GM18499 (cell line): ENCODE measurements around the gene EXOC3L2.

Experiments used
- ATAC-seq: cut with Tn5 transposase; IDR thresholded peaks from one replicate; pipeline ENCODE4 v1.9.1; 2021; ENCODE audit warnings: moderate number of reproducible peaks; ENCODE audit not compliant: insufficient read depth, unreplicated experiment

Gene EXOC3L2

GRCh38 chr19:45224645-45225044 is 20.6 kb downstream of the EXOC3L2 start:
- ATAC-seq, result no peak

- no peak for ATAC-seq
Observed at GRCh38 chr19:45223879-45224278, 21.3 kb downstream of the EXOC3L2 start.

- no peak for ATAC-seq
Observed at GRCh38 chr19:45222724-45223123, 22.5 kb downstream of the EXOC3L2 start.

DNA sequence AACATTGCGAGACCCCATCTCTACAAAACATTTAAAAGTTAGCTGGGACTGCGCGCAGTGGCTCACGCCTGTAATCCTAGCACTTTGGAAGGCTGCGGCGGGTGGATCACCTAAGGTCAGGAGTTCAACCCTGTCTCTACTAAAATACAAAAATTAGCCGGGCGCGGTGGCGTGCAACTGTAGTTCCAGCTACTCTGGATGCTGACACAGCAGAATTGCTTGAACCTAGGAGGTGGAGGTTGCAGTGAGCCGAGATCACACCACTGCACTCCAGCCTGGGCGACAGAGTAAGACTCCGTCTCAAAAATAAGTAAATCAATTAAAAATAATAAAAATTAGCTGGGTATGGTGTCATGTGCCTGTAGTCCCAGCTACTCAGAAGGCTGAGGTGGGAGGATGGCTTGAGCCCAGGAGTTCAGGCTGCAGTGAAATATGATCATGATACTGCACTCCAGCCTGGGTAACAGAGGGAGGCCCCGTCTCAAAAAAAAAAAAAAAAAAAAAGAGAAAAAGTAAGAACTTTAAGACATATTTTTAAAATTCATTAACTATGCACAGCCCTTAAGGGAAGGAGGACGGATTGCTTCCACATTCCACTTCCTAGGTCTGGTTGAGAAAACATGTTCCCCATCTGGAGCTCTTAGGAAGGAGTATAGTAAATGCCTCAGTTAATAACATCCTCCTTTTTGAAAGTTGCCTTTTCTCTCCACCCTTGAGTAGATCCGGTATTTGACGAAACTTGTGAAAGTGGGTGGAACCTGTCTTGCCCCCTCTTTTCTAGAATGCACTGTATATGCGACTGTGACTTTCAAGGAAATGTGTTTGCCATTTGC is 26.1 kb downstream of the EXOC3L2 start:
- no peak for ATAC-seq

DNA sequence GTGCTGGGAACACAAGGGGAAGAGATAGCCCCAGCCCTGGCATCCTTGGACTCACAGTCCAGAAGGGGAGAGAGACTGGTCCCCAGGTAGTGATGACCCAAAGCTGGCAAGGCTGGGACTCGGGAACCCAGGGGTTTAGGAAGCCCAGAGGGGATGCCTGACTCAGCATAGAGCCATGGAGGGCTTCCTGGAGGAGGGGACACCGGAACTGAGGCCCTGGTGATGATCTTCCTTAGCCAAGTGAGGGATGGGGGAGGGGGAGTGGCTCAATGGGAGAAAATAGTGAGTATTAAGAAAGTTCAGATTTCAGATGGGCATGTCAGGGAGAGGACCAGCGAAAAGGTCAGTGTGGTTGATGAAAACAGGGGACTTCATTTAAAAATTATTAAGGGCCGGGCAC is 26.8 kb downstream of the EXOC3L2 start:
- ATAC-seq, result no peak

DNA sequence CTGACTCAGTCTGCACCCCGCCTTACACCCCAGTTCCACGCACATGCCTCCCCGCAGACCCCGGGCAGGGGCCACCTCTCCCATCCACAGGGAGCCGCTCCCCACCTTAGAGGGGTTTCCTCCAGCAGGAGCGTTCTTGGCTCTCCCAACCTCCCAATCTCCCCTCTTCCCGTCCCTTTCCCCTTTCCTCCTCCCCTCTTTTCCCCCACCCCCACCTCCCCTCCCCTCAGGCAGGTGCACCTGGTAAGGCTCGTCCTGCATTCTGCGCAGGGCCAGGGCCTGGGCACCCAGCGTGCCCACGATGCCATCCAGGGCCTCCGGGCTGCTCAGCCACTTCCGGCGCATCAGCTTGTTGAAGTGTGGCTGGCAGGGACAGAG is 27.3 kb downstream of the EXOC3L2 start:
- no peak for ATAC-seq

GRCh38 chr19:45217193-45217956 is 27.8 kb downstream of the EXOC3L2 start:
- ATAC-seq, result no peak

- no peak for ATAC-seq
Observed at GRCh38 chr19:45216667-45217066, 28.5 kb downstream of the EXOC3L2 start.

DNA sequence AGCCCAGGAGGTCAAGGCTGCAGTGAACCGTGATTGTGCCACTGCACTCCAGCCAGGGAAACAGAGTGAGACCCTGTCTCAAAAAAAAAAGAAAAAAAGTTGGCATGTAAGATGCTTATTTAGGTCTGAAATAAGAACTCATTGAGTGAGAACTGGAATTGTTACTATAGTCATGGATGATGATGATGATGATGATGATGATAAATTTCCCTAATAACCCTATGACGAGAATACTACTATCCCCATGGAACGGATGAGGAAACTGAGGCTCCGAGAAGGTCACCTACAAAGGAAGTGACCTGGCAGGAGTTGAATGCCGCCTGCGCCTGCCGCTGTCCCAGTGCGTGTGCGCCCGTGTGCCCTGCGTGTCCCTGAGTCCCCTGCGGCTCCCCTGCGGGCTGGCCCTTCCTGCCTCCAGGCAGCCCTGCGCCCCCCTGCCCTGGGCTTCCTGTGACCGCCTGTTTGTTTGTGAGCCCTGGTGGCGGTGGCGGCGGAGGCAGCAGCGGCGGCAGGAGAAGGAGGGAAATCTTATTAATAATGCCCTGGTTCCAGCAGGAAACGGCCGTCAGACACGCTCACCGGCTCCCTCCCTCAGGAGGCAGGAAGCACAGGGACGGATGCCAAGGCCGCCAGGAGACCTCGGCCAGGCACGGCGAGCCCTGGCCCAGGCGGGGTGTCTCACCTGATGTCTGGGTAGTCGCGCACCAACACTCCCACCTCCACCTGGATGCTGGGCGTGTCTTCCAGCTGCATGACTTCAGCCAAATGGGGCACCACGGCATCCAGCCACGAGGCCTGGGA is 29.6 kb downstream of the EXOC3L2 start:
- ATAC-seq, result no peak

DNA sequence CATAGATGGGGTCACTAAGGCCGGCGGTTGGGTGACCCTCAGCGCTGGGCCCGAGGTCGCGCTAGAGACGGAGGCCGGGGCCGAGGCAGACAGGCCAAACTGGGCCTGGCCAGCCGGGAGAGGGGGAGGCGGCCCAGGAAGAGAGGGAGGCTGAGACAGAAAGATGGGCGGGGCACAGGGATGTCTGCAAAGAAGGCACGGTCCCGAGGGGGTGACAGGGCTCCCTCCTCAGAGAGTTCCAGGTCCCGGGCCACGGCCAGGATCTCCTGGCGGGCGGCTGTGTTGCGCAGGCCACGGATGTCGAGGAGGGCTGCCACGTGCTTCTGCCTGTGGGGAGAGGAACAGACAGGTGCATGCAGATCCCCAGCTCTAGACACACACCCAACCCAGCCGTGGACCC is 32.2 kb downstream of the EXOC3L2 start:
- ATAC-seq, result no peak

- no peak for ATAC-seq
Observed at GRCh38 chr19:45211751-45212381, 33.3 kb downstream of the EXOC3L2 start.

GRCh38 chr19:45206328-45206727 is 38.9 kb downstream of the EXOC3L2 start:
- ATAC-seq, result no peak

DNA sequence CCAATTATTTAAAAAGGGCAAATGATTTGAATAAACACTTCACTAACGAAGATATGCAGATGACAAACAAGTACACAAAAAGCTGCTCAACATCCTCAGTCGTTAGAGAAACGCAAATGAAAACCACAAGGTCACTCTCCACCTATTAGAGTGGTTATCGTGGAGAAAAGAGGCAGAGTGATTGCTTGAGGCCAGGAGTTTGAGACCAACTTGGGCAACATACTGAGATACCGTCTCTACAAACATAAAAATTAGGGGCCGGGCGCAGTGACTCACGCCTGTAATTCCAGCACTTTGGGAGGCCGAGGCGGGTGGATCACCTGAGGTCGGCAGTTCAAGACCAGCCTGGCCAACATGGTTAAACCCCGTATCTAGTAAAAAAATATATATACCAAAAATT is 39.4 kb downstream of the EXOC3L2 start:
- ATAC-seq, result no peak

DNA sequence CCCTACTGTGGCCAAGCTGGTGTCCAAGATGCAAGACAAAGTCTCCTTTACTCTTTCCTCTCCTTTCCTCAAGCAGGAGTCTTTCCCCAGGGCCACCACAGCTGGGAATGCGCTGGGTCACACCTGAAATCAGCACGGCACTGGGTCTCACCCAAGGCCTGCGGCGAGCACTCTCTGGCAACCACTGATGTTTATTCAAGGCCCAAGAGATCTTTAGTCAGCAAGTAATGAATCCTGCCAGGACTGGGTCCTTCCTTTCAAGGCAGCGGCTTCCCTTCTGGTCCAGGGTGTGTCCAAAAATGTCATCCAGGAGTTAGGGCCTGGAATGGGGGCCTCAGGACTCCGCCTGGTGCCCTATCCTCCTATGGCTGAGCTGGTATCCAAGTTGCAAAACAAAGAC is 42.6 kb downstream of the EXOC3L2 start:
- ATAC-seq, result no peak

GRCh38 chr19:45200568-45200967 is 44.6 kb downstream of the EXOC3L2 start:
- ATAC-seq, result no peak

DNA sequence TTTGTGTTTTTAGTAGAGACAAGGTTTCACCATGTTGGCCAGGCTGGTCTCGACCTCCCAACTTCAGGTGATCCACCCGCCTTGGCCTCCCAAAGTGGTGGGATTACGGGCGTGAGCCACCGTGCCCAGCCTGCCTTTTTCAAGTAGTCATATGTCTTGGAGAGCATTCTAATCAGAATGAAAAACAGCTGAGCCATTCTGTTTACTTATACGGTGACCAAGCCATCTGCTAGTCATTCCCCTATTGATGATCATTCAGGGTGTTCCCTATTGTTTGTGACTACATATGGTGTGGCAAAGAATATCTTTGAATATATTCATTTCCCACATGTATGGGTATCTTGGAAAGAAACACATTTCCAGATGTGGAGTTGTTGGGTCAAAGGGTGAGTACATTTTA is 49.4 kb downstream of the EXOC3L2 start:
- no peak for ATAC-seq

DNA sequence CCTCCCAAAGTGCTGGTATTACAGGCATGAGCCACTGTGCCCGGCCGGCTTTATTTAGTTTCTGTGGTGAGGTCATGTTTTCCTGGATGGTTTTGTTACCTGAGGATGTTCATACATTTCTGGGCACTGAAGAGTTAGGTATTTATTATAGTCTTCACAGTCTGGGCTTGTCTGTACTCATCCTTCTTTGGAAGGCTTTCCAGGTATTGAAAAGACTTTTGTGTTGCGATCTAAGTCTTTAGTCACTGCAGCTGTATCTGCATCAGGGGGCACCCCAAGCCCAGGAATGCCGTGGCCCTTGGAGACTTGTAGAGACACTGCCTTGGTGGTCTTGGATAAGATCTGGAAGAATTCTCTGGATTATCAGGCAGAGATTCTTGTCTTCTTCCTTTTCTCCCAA is 53.8 kb downstream of the EXOC3L2 start:
- no peak for ATAC-seq

- no peak for ATAC-seq
Observed at GRCh38 chr19:45189971-45190370, 55.2 kb downstream of the EXOC3L2 start.

DNA sequence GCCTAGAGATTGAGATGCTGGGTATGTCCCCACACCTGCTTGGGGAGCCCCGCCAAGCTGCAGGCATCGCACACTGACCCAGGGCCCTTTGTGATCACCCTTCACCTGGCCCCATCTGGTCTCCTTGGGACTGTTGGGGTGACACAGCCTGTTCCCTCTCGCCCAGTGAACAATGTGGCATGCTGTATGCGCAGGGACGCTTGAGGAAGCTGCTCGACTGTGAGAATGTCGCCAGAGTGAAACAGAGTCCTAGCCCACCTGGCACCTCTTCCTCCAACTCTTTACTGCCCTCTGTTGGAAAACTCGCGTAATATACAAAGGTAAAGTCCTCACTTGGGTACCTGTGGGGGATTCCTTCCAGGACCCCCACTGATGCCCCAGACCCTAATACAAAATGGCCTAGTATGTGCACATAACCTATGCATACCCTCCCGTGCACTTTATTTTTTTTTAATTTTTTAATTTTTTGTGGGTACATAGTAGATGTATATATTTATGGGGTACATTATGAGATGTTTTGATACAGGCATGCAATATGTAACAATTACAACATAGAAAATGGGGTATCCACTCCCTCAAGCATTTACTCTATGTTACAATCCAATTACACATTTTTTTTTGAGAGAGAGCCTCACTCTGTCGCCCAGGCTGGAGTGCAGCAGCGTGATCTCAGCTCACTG is 57.6 kb downstream of the EXOC3L2 start:
- ATAC-seq, result no peak
